Inflammatory macrophage treated with lipopolysaccharide for 4 hours (primary cell): Measurements from ENCODE around the gene MFAP3L.

Experiments used
- DNase-seq: peaks from one replicate; pipeline ENCODE4 v3.0.0-alpha.2; 2020

The MFAP3L gene

DNA sequence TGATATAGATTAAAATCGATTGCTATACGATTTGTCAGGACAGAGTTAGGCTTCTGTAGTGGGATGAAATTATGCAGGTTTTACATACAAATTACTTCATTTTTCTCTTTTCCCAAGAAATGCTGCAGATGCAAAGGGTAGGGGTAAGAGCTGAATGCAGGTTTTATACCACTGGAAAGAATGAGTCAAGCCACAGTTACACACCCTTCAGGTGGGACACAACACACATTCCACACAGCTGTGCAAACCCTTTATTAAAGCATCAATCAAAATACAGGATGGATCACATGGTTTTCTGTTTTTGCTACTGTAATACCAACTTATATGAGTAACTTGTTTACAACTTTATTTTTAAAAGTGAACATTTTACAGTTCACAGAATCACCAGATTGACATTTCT is 39.8 kb downstream of the MFAP3L start:
- no peak for DNase-seq

GRCh38 chr4:169985881-169986280 is 40.3 kb downstream of the MFAP3L start:
- DNase-seq: no peak

- DNase-seq: no peak
These were observed 41.5 kb downstream of the MFAP3L start for GRCh38 chr4:169984745-169985144.

DNA sequence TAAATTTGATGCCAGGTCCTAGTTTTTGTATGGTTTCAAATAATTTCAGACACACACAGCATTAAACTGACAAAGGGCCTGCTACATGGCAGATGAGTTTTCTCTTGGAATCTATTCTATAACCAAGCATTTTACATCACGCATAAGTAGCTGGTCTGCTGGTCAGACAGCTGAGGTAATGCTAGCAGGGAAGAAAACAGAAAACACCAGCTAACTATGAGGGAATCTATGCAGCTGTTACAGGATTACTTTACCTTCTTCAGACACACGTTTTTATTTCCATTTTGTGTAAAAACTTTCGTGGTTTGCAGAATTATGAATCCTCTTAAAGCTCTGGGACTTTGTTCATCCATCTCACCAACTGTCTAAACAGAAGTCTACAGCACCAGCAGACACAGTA is 42.0 kb downstream of the MFAP3L start:
- no peak for DNase-seq

DNA sequence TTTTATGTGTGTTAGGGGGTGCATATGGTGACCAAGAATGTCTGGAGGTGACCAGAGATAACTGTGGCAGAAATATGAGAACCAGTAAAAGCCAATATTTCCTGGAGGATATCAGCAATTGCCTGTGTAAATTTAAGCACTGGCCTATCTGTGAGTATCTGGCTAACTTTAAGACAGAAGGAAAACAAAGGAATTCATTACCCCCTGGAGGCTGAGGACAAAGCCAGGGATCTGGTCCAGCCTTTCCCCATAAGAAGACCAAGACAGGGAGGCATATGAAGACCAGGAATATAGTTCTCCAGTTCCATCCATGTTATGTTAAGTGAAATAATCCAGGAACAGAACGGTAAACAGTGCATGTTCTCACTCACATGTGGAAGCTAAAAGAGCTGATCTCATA is 49.2 kb downstream of the MFAP3L start:
- DNase-seq: no peak

DNA sequence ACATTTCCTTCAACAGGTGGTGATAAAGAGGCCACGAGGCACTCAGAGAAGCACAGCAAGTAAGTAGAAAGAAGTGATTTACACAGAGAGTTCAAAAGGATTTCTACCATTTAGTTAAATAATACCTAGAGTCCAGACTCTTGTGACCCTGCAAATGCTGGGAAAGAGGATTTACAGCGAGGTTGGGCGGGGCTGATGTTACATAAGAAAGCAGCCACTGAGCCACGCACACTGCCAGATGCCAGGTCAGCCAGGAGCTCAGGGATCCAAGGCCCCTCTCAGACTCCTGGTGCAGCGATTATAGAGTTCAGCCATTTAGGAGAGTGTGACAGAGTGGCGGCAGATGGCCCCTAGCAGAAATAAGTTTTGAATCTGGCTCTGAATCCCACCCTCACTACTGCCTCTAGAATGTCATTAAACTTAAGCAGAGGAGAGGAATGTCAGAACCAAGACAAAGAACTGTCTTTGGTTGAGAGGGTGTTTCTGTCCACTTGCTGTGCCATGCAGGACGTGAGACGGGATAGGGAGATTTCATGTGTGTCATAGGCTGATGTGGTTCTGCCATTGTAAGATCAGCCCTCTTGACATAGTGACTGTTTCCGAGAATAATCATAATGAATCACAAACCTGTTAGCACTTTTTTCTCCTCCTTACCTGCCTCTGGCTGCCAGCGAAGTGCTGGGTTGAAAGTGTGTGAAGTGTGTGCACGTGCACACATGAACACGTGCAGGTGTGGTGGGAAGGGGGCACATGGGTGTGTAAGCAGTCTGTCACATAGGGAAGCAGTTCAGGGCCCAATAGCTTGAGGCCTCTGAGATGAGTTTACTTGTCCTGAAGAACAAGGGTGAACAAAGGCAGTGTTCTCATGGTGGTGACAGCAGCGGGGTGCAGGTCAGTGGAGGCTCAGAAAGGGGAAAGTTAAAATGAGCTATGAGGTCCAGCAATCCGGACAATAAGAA is 50.1 kb downstream of the MFAP3L start:
- DNase-seq: no peak

GRCh38 chr4:169975131-169975837 is 50.9 kb downstream of the MFAP3L start:
- no peak for DNase-seq

- DNase-seq: no peak
These were observed 54.7 kb downstream of the MFAP3L start for GRCh38 chr4:169971456-169972015.

DNA sequence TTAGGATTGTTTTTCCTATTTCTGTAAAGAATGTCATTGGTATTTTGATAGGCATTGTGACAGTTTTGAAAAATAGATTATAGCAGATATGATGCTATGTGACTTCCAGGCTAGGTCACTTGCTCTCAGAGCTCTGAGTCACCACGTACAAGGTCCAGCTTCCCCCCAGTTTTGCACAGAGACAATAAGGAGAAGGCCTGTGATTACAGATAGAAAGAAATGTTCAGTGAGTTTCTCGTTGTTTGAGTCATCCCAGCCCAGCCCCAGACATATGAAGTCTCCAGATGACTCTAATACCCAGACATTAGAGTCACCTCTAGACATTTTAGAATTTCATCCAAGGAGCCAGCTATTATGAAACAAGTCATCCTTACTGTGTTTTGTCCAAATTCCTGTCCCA is 57.2 kb downstream of the MFAP3L start:
- DNase-seq: no peak

DNA sequence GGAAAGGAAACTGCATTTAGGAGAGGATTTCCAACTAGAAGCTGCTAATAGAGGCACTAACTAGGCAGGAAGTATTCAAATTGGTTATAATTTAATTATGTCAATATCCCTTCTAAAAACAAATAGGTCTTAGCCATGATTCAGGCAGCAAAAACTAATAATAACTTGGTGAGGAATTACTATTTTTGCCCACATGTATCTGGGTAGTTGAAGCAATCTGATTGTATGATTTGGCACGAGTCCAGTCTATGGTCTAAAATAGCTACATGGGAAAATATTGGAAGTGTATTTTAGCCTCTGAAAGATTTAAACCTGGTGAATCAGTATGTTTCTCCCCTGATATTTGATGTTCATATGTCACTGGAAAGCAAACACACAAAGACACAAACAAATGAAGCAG is 62.2 kb downstream of the MFAP3L start:
- no peak for DNase-seq

- DNase-seq: no peak
These were observed 66.9 kb downstream of the MFAP3L start for GRCh38 chr4:169959254-169959653.

GRCh38 chr4:169958629-169959028 is 67.6 kb downstream of the MFAP3L start:
- no peak for DNase-seq

- DNase-seq: no peak
These were observed 68.4 kb downstream of the MFAP3L start for GRCh38 chr4:169957785-169958184.

DNA sequence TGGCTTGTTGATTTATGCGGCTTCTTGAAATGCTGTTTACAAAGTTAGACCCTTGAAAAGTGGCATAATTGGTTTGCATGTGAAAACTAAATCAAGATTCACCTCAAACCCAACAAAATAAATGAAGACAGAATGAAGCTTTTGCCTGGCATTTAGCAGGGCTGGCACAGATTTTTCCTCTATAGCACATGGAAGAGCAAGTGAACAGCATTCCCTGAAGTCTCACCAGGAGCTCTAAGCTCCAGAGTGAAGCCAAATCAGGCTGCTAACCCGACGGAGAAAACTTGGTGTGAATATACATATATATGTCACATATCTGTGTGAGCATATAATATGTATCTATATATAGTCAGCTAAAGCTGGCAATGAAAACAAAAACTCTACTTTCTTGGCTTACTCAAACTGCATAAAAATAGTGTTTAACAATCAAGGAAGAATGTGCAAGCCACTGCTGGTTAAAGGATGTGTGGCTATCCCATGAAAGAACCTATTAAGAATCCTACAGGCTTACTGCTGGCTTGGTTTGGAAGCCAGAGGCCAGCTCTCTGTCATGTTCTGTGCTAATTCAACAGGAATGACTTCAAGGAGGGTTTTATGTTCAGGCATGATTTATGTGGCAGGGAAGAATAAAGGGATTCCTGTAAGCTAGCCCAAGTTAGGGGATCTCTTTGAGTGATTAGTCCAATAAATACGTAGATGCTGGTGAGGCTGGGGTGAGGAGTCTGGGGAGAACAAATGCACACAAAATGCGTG is 69.9 kb downstream of the MFAP3L start:
- DNase-seq: no peak

GRCh38 chr4:169955521-169955920 is 70.7 kb downstream of the MFAP3L start:
- no peak for DNase-seq

GRCh38 chr4:169952236-169953002 is 73.8 kb downstream of the MFAP3L start:
- peak; percentile 71 for DNase-seq

DNA sequence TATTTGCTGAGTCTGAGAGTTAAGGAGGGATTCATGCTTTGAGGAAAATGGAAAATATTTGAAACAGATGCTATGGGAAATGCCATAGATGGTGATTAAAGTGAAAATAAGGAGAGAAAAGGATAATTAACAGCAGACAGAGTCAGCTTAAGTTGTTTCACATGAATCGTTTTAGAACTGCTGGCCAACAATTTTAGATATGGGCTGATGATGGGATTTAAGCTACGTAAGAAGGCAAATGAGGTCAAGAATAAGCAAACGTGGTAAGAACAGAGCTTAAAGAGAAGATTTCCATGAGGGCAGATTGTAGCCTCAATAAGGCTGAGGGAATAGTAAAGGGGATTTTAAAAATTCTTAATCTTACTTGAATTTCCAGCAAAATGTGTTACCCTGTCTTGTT is 77.9 kb downstream of the MFAP3L start:
- no peak for DNase-seq

GRCh38 chr4:169945636-169946035 is 80.6 kb downstream of the MFAP3L start:
- DNase-seq: no peak

DNA sequence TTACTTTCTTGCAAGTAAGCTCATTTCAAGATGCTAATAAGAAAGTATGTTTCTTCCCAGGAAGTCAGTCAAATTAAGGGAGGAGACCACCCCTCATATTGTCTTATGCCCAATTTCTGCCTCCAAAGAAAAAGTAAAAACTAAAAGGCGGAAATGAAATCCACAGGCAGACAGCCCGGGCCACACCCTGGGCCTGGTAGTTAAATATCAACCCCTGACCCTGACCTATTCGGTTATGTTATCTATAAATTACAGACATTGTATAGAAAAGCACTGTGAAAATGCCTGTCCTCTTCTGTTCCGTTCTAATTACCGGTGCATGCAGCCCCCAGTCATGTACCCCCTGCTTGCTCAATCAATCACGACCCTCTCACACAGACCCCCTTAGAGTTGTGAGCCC is 82.6 kb downstream of the MFAP3L start:
- DNase-seq: peak; percentile 10

DNA sequence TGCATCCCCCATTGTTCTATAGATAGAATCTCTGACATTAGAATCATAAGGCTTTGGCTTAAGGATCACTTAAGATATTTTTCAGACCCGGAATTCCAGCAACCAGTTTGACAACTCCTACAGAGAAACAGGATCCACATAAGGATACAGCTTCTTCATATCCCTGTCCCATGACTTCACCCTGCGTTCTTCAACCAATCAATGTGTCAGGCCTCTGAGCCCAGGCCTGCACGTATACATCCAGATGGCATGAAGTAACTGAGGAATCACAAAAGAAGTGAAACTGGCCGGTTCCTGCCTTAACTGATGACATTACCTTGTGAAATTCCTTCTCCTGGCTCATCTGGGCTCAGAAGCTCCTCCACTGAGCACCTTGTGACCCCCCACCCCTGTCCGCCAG is 85.1 kb downstream of the MFAP3L start:
- DNase-seq: no peak

DNA sequence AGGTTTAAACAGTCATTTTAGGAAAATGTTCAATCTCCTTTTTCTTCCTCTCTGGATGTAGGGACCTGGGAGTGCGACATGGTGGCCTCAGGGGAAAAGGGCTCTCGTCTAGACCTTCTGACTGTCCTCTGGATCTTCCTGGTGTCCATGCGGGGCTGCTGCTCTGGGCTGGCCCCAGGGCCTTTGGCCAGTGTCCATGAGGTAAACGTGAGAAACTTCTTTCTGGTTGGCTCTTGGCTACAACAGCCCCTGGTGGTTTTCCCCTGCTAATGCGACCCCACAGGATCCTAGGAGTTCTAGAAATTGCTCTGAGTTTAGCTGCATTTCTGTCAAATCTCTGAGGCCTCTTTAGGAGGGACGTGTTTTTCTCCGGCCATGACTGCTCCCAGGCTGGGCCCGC is 85.7 kb downstream of the MFAP3L start:
- DNase-seq: no peak
